ENCODE data around the gene CFAP74.

DNA sequence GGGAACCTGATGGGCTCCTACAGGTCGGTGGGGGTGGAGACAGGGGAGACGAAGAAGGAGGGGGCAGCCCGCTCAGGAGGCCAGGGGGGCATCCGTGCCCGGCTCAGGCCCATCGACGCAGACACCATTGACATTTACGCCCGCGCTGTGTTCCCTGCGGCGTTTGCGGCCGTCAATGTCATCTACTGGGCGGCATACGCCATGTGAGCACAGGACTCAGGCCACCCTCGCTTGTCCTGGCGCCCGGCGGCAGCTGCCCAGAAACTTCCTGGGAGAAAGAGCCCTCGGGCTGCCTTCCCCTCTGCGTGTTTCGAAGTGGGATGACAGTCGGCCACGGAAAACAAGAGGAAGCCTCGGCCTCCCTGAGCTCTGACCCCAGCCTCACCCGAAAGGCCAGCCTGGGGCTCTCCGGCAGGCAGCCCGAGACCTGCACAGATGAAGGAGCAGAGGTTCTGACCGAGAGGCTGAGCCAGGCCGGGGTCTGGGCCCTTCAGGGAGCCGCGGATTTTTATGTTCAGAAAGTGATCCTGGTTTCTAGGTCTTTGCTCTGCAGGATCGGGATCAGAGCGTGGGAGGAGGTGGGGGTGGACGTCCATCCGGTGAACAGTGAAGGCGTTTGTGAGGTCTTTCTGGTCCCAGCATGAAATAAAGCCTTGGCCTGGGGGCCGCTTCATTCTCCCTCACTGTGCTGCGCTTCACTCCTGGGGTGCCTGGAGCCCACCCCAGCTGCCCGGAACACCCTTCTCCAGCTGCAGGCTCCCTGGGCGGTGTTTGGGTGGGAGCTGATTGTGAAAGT is 26.7 kb upstream of the CFAP74 start:
- TF ChIP-seq POLR2A (IDR thresholded peaks at IDR 0.05; ENCODE audit: low read length) (no peak), RFX5 (IDR thresholded peaks at IDR 0.05) (no peak), ZC3H11A (IDR thresholded peaks at IDR 0.05) (no peak), FOSL2 (IDR thresholded peaks at IDR 0.05) (no peak), FOSL2 (CRISPR knock-in tag; IDR thresholded peaks at IDR 0.05) (no peak), MAFK (IDR thresholded peaks at IDR 0.05; ENCODE audit: partially characterized antibody) (no peak)
- TF ChIP-seq, protein P1, sequence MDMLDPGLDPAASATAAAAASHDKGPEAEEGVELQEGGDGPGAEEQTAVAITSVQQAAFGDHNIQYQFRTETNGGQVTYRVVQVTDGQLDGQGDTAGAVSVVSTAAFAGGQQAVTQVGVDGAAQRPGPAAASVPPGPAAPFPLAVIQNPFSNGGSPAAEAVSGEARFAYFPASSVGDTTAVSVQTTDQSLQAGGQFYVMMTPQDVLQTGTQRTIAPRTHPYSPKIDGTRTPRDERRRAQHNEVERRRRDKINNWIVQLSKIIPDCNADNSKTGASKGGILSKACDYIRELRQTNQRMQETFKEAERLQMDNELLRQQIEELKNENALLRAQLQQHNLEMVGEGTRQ (IDR thresholded peaks at IDR 0.05) = no peak
